Measurements from ENCODE around the gene EPHA8.

GRCh38 chr1:22567994-22568393 lies 4.7 kb downstream of the EPHA8 start:
- no peak for TF ChIP-seq CTCF (IDR thresholded peaks at IDR 0.05)
- TF ChIP-seq POLR2A (IDR thresholded peaks at IDR 0.05), result no peak
- no peak for TF ChIP-seq POLR2AphosphoS5 (IDR thresholded peaks at IDR 0.05)
- no peak for TF ChIP-seq EP300 (IDR thresholded peaks at IDR 0.05)
